ENCODE measurements around the gene A4GNT. TPM values are rescaled to one million over a fixed set of nuclear protein-coding genes. Genes with fewer than 3 reads are reported as not detected.

Gene A4GNT
- total and polyA plus RNA-seq, 2 of the 8 experiments (the other 6 are each of a cell fraction or from before 2014, with no cell fraction given) = not detected

DNA sequence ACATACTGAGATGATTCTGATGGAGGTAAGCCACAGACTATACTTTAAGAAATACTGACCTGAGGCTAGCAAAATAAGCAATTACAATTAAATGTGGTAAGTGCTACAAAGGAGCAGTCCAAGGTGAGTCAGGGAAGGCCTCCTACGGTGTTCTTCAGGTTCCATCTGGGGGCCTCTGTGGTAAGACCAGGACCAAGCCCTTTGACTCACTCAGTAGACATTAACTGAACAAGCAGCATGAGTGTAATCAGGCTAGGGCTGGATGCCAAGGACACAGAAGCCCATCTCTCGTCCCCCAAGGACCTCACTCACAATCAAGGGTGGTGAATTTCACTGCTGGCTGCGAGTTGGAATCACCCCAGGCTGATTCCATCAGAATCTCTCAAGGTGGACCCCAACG lies 54.1 kb downstream of the A4GNT start:
- no peak overlapping the region for H2BK120ac ChIP-seq (replicated peaks; ENCODE audit: low read depth, low read length)
- no peaks in the 10 kb centered on the region for H3K79me1 ChIP-seq (ENCODE audit: low read depth, low read length)
- H3K14ac ChIP-seq (ENCODE audit: insufficient read length) = no peak overlapping the region
- H4K5ac ChIP-seq (ENCODE audit: insufficient read length, low read depth, low read length) = no peak overlapping the region
- no peak overlapping the region for H2BK5ac ChIP-seq (ENCODE audit: low read depth, low read length)
- H3K79me2 ChIP-seq (ENCODE audit: control insufficient read depth in 1 of 2, insufficient read depth in 2 of 2, low read length in 2 of 2) = no peaks in the 10 kb centered on the region
- FAIRE-seq (no peak), DNase-seq (ENCODE audit: low read depth in 1 of 2, low spot score in 2 of 2) (no peak)
- no peak overlapping the region for H3K56ac ChIP-seq (replicated peaks; ENCODE audit: insufficient read length, low read depth, low read length)
- H4K91ac ChIP-seq (replicated peaks; ENCODE audit: insufficient read length, low read length) = no peak overlapping the region
- H3K4ac ChIP-seq (replicated peaks; ENCODE audit: insufficient read length, low read depth, low read length) = no peak overlapping the region
- no peak overlapping the region for H2AK5ac ChIP-seq (ENCODE audit: low read depth, low read length)
- H3K9ac ChIP-seq (replicated peaks in 1 of 4; ENCODE audit: extremely low read depth in 1 of 4, low read depth in 3 of 4, low read length in 3 of 4) = no peak overlapping the region
- H3K23me2 ChIP-seq (ENCODE audit: low read depth, low read length) = no peaks in the 10 kb centered on the region
- ChIA-PET CTCF (ENCODE audit: partially characterized antibody) (interaction anchor here (1.1 kb wide), 1 partner anchor 9 kb away, joined by 4 read pairs; no protein-coding TSS in a partner anchor), POLR2A (ENCODE audit: partially characterized antibody) (interaction anchor here (1.8 kb wide), 1 partner anchor 37 kb away, joined by 3 read pairs; the partner anchor contains the start of gene DZIP1L)
- H3K4me2 ChIP-seq (ENCODE audit: insufficient read depth in 1 of 2, low read depth in 2 of 2, low read length in 2 of 2) = no peak overlapping the region
- no peak overlapping the region for H2BK20ac ChIP-seq (ENCODE audit: low read length)
- H2BK15ac ChIP-seq (ENCODE audit: low read length) = no peak overlapping the region
- H3K18ac ChIP-seq (ENCODE audit: extremely low read depth, low read length) = no peak overlapping the region
- H3K4me1 ChIP-seq (replicated peaks in 1 of 4; ENCODE audit: control insufficient read depth in 3 of 4, insufficient read depth in 4 of 4, low read length in 3 of 4) = peaks cover 0 to 2% (median 0%) of the 10 kb centered on the region in 4 experiments; a peak in 2 of 7 replicates
- H3K27ac ChIP-seq (ENCODE audit: low read depth, low read length) = no peak overlapping the region
- H4K20me1 ChIP-seq (replicated peaks in 1 of 2; ENCODE audit: control insufficient read depth in 1 of 2, insufficient read depth in 2 of 2, low read length in 2 of 2) = no peaks in the 10 kb centered on the region
- peaks cover 2 to 15% (median 5%) of the 10 kb centered on the region in 4 experiments; a peak in 6 of 8 replicates for H3K36me3 ChIP-seq (ENCODE audit: control insufficient read depth in 2 of 4, insufficient read depth in 4 of 4, low read length in 3 of 4)
- H3K27me3 ChIP-seq (replicated peaks in 1 of 4; ENCODE audit: control insufficient read depth in 3 of 4, extremely low read depth in 1 of 4, insufficient read depth in 3 of 4, low read length in 3 of 4) = no peaks in the 10 kb centered on the region
- no peak overlapping the region for H3K4me3 ChIP-seq (ENCODE audit: extremely low read depth in 1 of 4, insufficient read depth in 2 of 4, low read depth in 3 of 4, low read length in 4 of 4)
- WGBS, 2 experiments (ENCODE audit: extremely low coverage in 1 of 2, insufficient coverage in 1 of 2, insufficient read length in 1 of 2, insufficient replicate concordance in 2 of 2, low coverage in 1 of 2, low lambda C conversion rate in 2 of 2, missing lambda C conversion rate in 1 of 2) = 80% methylated on average over 4 of the region's 4 CpGs; no CpG with 5 or more reads in 1 of the 2 experiments
- no peak overlapping the region for H3K23ac ChIP-seq (ENCODE audit: insufficient read length)
- no peak overlapping the region for H2AFZ ChIP-seq (ENCODE audit: low read length)
- H3K9me3 ChIP-seq (ENCODE audit: insufficient read depth in 2 of 2, low read depth in 1 of 2, low read length in 1 of 2) = no peaks in the 10 kb centered on the region
- no peak overlapping the region for H2BK12ac ChIP-seq (ENCODE audit: low read depth, low read length)
- no peak for TF ChIP-seq KDM1A (IDR thresholded peaks at IDR 0.05; ENCODE audit: borderline replicate concordance, low read length)
- no peak overlapping the region for H4K8ac ChIP-seq (ENCODE audit: extremely low read depth, insufficient read depth, low read length)

Other genes with a start within 250 kb of the A4GNT start
- not detected in 2 replicates for gene CLDN18, start 122.2 kb downstream of the A4GNT start, total RNA-seq (2021; fragmentation: NEBNext Ultra II Directional; extraction: Animal tissue kit (Norgen Biotek cat#: 25700))
- not detected in 2 replicates for gene CLDN18, start 122.2 kb downstream of the A4GNT start, polyA plus RNA-seq (2011; rRNA removed)
- 6.9 and 8.3 TPM in 2 replicates for gene DZIP1L, start 16.8 kb downstream of the A4GNT start, total RNA-seq (2021; fragmentation: NEBNext Ultra II Directional; extraction: Animal tissue kit (Norgen Biotek cat#: 25700))
- gene DZIP1L, start 16.8 kb downstream of the A4GNT start, polyA plus RNA-seq (2011; rRNA removed) = 6.5 and 9.0 TPM in 2 replicates
- gene DBR1, start 42.5 kb upstream of the A4GNT start, total RNA-seq (2021; fragmentation: NEBNext Ultra II Directional; extraction: Animal tissue kit (Norgen Biotek cat#: 25700)) = 18.0 and 18.3 TPM in 2 replicates
- gene DBR1, start 42.5 kb upstream of the A4GNT start, polyA plus RNA-seq (2011; rRNA removed) = 9.5 and 10.1 TPM in 2 replicates
- gene ARMC8, start 54.9 kb upstream of the A4GNT start, total RNA-seq (2021; fragmentation: NEBNext Ultra II Directional; extraction: Animal tissue kit (Norgen Biotek cat#: 25700)) = 43.1 and 47.3 TPM in 2 replicates
- 46.5 and 58.5 TPM in 2 replicates for gene ARMC8, start 54.9 kb upstream of the A4GNT start, polyA plus RNA-seq (2011; rRNA removed)
- not detected in 2 replicates for gene NME9, start 197.5 kb upstream of the A4GNT start, total RNA-seq (2021; fragmentation: NEBNext Ultra II Directional; extraction: Animal tissue kit (Norgen Biotek cat#: 25700))
- gene NME9, start 197.5 kb upstream of the A4GNT start, polyA plus RNA-seq (2011; rRNA removed) = 0.11 TPM in 1 of 2 replicates, not detected in the other
- gene MRAS, start 216.2 kb upstream of the A4GNT start, total RNA-seq (2021; fragmentation: NEBNext Ultra II Directional; extraction: Animal tissue kit (Norgen Biotek cat#: 25700)) = 15.6 and 16.2 TPM in 2 replicates
- 10.6 and 15.1 TPM in 2 replicates for gene MRAS, start 216.2 kb upstream of the A4GNT start, polyA plus RNA-seq (2011; rRNA removed)

All from H1 (cell line).